ENCODE measurements around the gene DNER. TPM values are rescaled to one million over a fixed set of nuclear protein-coding genes. Genes with fewer than 3 reads are reported as not detected.
A peak's percentile ranks its signal among the peaks of the same experiment; 100 is the strongest.
"Not testable (repeated sequence)": the region's sequence is repeated elsewhere in the genome, so short reads cannot be mapped to it uniquely, and the experiment has no call there.

DNER gene
- total RNA-seq, 1 donor from 2014 or later, result 0.10 TPM

DNA sequence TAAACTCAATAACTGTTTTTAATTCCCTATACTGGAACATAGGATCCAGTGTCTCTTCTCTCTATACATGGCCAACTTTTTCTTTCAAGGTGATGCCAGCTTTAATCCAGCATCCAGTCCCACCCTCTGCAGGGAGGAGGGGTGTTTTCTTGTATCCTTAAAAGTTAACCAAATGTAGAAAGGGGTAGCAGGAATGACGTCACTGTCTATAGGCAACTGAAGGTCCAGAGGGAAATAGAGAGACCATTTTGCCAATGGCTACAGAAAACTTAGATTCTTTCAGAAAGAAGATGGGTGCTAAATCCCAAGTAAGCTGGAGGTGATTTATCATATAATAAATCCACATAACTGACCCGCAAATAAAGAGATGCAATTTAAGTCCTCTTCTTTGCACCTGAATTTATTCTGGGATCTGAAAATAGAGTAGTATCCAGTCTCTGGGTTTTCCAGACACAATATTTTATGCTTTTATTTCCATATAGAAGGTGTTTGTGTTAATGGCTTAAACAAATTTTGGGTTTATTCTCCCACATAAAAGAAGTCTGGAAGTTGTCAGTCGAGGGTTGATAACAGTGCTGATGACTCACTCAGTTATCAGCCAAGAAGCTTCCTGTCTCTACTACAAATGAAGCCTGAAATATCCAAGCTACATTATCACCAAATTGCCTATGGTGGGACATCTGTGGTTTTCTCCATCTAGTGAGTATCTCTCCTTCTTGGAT lies 5.7 kb upstream of the DNER start:
- ATAC-seq (no peak), DNase-seq (ENCODE audit: low spot score) (no peak)

- no peak for DNase-seq (ENCODE audit: low spot score)
- ATAC-seq, result no peak
Measured at GRCh38 chr2:229718057-229718456, 3.7 kb upstream of the DNER start.

DNA sequence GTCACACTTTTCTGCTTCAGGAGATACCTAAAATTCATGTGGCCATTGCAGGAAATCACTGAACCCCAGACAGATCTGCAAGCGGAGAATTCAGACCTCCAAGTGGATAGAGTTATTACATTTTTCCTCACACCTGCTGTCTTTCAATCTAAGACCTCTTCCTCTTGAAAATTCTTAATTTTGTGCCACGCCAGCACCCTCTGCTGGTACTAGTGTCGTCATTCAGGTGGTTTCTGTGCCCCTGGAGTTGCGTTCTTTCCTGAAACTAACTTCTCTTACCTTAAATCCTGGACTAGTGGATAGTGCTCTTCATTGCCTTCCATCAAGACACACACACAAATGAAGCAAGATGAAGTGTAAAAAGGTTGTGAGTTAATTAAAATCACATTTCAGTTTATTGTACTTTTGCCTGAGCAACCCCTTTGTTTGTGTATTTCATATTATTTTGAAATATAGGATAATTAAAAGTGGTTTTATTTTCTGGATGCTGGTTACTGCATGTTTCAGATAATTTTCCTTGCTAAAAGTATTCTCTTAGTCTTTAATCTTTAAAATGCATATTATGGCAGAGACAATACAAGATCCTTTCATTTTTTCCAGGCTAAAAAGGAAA lies 1.6 kb upstream of the DNER start:
- no peak for ATAC-seq

DNA sequence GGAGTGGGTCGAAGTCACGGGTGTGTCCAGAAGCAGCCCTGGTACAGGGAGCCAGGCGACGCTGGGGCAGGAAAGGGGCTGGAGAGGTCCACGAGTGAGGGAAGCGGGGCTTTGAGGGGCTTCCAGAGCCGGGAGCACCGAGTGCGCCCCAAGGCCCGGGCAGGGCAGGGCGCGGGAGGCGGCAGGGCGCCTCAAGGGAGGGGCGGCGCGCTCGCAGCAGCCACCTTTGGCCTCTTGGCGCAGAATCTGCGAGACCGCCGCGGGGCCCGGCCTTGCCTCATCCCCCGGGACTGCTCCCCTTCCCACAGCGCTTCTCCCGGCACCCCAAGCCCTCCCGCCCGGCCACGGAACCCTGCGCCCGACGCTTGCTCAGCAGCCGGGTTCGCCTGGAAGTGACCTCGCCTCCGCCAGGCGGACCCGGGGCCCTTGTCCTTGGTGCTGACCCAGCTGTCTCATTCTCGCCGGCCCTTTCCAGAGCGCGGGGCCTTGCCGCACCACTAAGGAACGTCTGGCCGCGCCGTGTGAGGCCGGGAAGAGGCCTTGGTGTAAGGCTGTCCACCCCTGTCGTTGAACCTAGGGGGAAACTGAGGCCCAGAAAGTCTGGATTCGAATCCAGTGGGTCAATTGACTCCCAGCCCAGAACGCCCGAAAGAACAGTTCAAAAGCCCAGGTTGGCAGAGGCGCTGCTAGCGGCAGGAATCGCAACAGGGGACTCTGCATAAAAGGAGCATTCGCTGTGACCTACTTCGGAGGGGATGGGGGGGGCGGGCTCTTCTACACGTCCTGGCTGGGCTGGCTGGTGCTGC lies 584 bp upstream of the DNER start:
- ATAC-seq (peak; percentile 93), DNase-seq (ENCODE audit: low spot score) (peak; percentile 62)

More for the DNA sequence above, 1.6 kb upstream of the DNER start:
- no peak for DNase-seq (ENCODE audit: low spot score)

- DNase-seq (ENCODE audit: low spot score) (no peak), ATAC-seq (no peak)
Measured at GRCh38 chr2:229713371-229714079, 830 bp downstream of the DNER start.

DNA sequence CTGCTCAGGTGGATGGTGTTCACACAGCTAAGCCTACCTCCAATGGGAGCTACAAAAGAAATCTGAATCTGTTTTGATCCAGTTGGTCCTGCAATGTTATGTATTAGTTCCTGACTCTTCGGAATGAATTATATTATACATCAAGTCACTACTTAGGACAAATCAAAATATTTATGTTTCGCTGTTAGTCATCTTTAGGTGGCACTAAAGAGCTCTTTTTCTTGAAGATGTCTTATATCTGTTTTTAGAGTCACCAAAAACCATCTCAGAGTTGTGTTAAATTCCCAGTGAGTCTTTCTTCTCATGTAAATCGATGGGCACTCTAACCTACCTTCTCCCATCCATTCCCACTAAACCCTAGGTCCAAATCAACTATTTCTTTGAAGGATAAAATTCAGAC lies 2.2 kb downstream of the DNER start:
- no peak for ATAC-seq

DNA sequence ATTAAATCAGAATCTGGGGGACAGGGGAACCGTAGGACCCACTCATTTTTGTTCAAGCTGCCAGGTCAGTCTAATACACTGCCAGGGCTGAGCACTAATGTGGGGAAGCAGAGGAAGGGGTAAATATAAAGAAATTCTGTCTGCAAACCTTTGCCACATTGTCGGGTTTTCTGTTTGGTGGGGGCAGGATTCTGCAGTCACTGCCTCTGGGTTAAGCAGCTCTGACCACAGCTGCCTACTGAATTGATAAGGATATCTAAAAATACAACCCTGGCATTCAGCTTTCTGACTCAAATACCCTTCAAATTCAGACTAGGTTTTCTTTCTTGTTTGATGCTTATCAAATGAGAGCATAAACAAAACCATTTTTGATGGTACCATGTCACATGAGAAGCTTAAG lies 6.0 kb downstream of the DNER start:
- DNase-seq (ENCODE audit: low spot score) (no peak), ATAC-seq (no peak)

More for the DNA sequence above, 2.2 kb downstream of the DNER start:
- no peak for DNase-seq (ENCODE audit: low spot score)

- DNase-seq (ENCODE audit: low spot score) (no peak), ATAC-seq (no peak)
Measured at GRCh38 chr2:229703909-229704630, 10.3 kb downstream of the DNER start.

GRCh38 chr2:229701716-229702115 lies 12.6 kb downstream of the DNER start:
- ATAC-seq, result no peak
- no peak for DNase-seq (ENCODE audit: low spot score)

- no peak for ATAC-seq
Measured at GRCh38 chr2:229701062-229701461, 13.3 kb downstream of the DNER start.

GRCh38 chr2:229695961-229696360 lies 18.4 kb downstream of the DNER start:
- no peak for ATAC-seq

More at GRCh38 chr2:229701062-229701461, 13.3 kb downstream of the DNER start:
- no peak for DNase-seq (ENCODE audit: low spot score)

DNA sequence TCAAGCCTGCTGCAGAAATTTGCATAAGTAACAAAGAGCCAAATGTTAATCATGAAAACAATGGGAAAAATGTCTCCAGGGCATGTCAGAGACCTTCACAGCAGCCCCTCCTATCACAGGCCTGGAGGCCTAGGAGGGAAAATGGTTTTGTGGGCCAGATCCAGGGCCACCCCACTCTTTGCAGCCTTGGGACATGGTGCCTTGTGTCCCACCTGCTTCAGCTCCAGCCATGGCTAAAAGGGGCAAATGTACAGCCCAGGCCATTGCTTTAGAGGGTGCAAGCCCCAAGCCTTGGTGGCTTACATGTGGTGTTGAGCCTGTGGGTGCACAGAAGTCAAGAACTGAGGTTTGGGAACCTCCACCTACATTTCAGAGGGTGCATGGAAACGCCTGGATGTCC lies 20.5 kb downstream of the DNER start:
- not testable (repeated sequence) for ATAC-seq; DNase-seq (ENCODE audit: low spot score)

More at GRCh38 chr2:229695961-229696360, 18.4 kb downstream of the DNER start:
- no peak for DNase-seq (ENCODE audit: low spot score)

DNA sequence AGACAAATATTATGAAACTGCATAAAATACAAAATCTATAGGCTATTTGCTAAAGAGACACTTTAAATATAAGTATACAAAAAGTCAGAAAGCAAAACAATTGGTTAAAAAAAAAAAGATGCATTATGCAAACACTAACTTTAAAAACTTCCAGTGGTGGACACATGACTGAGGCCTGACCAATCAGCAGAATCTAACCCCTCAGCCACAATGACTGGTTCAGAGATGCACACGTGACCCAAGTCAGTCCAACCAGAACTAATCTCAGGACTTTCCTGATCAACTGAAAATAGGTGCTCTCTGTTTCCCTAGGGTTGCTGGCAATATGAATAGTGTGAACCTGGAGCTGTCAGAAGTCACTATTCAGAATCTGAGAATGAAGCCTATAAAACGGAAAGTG lies 22.7 kb downstream of the DNER start:
- DNase-seq (ENCODE audit: low spot score) (no peak), ATAC-seq (no peak)

GRCh38 chr2:229689307-229689839 lies 25.0 kb downstream of the DNER start:
- no peak for ATAC-seq
- DNase-seq (ENCODE audit: low spot score), result no peak

- no peak for DNase-seq (ENCODE audit: low spot score)
- no peak for ATAC-seq
Measured at GRCh38 chr2:229688141-229688540, 26.2 kb downstream of the DNER start.

DNA sequence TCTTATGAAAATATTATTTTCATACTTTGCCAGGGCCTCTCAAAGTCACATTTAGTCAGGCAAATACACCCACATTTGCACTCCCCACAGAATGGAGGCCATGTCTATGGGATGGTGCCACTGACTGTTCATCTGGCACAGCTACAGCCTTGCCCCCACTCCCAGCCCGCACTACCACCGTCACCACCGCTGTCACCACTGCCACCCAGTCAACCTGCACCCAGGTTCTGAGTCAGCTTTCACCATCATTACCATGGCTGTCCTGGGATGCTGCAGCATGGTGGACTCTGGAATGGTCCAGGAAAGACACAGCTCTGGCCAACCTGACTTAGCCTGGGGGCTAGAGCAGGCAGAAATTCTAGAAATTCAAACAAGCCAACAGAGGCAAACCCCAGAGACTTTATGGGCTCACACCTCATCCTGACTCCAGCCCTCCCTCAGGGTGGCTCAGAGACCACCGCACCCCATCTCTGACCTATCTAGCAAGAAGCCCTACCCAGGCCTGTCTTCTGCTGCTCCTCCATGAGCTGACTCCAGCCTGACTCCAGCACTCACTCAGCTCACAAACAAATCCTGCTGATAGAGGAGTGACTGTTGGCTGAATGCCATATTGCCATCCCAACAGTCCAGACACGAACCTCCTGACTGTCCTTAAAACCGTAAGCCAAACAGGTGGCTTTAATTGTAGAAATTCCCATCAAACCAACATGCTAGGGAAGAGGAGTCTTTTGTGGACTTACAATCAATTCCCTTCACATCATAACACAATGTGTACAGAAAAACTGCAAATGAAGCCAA lies 28.0 kb downstream of the DNER start:
- DNase-seq (ENCODE audit: low spot score) (no peak), ATAC-seq (no peak)

DNA sequence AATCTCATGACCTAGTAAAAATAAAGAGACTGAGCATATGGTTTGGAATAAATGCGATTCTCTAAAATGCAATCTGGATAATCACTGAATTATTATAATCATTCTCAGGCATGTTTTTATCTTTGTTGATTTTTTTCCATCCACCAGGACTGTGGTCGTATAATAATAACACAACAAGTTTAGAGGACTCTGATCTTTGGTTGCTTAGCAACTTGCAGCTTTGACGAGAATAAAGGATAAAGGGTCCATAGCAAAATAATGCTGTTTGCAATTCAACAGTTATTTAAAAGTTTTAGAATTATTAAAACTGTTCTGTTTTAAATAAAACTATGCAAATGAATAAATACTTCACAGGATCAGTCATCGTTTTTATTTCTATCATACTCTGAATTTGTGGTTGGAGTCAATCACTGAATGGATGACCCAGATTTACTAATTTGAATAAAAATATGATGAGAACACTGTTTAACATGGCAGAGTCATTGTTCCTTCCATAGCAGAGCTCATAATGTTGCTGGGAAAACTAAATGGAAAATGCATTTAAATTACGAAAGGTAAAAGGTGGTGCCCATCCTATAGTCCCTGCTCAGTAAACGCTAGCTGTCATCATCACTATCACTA lies 29.3 kb downstream of the DNER start:
- DNase-seq (ENCODE audit: low spot score) (no peak), ATAC-seq (no peak)

- ATAC-seq, result no peak
- DNase-seq (ENCODE audit: low spot score), result no peak
Measured at GRCh38 chr2:229679393-229680125, 34.8 kb downstream of the DNER start.
